ENCODE measurements around the gene CLEC4A. TPM values are rescaled to one million over a fixed set of nuclear protein-coding genes. Genes with fewer than 3 reads are reported as not detected.
"Not testable (repeated sequence)": the region's sequence is repeated elsewhere in the genome, so short reads cannot be mapped to it uniquely, and the experiment has no call there.

The CLEC4A gene
- total RNA-seq, 2 experiments from 2014 or later: 0.50 to 0.99 TPM

DNA sequence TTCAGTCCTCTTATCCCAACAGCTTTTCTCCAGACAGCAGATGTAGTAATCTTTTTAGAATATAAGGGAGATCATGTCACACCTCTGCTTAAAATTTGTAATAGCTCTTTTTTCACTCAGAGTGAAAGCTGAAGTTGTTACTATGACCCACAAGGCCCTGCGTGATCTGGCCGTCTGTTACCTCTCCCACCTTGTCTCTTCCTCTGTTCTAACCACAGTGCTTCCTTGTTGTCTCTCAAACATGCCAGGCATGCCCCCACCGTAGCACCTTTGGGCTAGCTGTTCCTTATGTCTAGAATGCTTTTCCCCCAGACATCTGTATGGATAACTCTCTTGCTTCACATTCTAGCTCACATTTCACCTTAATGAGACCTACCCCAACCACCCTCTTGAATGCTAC lies 34.8 kb upstream of the CLEC4A start:
- H3K79me2 ChIP-seq (ENCODE audit: insufficient read depth, low read depth, low read length): peaks cover 61% of the 10 kb centered on the region
- peaks cover 73% of the 10 kb centered on the region for H3K36me3 ChIP-seq (ENCODE audit: insufficient read depth, low read length)
- 0 out of 2 replicates have a peak overlapping the region, but pooled peaks have one; percentile 39 for H3K4me2 ChIP-seq (ENCODE audit: low read length)
- H3K9me3 ChIP-seq (ENCODE audit: low read length): no peaks in the 10 kb centered on the region
- ChIA-PET POLR2A (no interaction called here), CTCF (ENCODE audit: unreplicated experiment) (no interaction called here)
- H3K4me3 ChIP-seq (ENCODE audit: low read depth, low read length, poor library complexity, severe bottlenecking): no peak overlapping the region
- H3K4me1 ChIP-seq (ENCODE audit: insufficient read depth, low read length, poor library complexity, severe bottlenecking): peaks cover 18% of the 10 kb centered on the region
- TF ChIP-seq EZH2phosphoT487 (IDR thresholded peaks at IDR 0.05; ENCODE audit: borderline replicate concordance, low read depth, low read length): no peak
- TF ChIP-seq, protein P1, sequence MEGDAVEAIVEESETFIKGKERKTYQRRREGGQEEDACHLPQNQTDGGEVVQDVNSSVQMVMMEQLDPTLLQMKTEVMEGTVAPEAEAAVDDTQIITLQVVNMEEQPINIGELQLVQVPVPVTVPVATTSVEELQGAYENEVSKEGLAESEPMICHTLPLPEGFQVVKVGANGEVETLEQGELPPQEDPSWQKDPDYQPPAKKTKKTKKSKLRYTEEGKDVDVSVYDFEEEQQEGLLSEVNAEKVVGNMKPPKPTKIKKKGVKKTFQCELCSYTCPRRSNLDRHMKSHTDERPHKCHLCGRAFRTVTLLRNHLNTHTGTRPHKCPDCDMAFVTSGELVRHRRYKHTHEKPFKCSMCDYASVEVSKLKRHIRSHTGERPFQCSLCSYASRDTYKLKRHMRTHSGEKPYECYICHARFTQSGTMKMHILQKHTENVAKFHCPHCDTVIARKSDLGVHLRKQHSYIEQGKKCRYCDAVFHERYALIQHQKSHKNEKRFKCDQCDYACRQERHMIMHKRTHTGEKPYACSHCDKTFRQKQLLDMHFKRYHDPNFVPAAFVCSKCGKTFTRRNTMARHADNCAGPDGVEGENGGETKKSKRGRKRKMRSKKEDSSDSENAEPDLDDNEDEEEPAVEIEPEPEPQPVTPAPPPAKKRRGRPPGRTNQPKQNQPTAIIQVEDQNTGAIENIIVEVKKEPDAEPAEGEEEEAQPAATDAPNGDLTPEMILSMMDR (conservative IDR thresholded peaks at IDR 0.05; ENCODE audit: low read length): no peak
- no peak for DNase-seq (ENCODE audit: low spot score)
- H3K27ac ChIP-seq (ENCODE audit: low read depth, low read length, poor library complexity, severe bottlenecking): no peak overlapping the region
- H4K20me1 ChIP-seq (ENCODE audit: insufficient read depth, low read length): peaks cover 6% of the 10 kb centered on the region; the same call in 1 of the 2 replicates
- no TSS peak for BruUV-seq (replicated peaks)
- intact Hi-C loops (cut with micrococcal nuclease; ENCODE audit: unreplicated experiment): loop anchor here (10.0 kb wide), 1 partner anchor 156 kb away; no protein-coding TSS in a partner anchor
- H2AFZ ChIP-seq (ENCODE audit: low read length): no peak overlapping the region
- H3K9me2 ChIP-seq (ENCODE audit: insufficient read depth, low read length): no peaks in the 10 kb centered on the region

DNA sequence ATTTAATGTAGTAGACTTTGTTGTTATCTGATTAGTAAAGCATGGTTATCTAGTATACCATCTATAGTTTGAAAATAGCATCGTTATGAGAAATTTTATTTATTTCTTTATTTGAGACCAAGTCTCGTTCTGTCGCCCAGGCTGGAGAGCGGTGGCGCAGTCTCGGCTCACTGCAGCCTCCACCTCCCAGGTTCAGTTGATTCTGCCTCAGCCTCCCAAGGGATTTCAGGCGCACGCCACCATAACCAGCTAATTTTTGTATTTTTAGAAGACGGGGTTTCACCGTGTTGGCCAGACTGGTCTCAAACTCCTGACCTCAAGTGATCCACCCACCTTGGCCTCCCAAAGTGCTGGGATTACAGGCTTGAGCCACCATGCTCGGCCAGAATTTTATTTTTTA lies 34.1 kb upstream of the CLEC4A start:
- H3K4me2 ChIP-seq (ENCODE audit: low read length); POLR2A ChIA-PET; DNase-seq (ENCODE audit: low spot score); BruUV-seq (replicated peaks); H3K27ac ChIP-seq (ENCODE audit: low read depth, low read length, poor library complexity, severe bottlenecking); H3K4me3 ChIP-seq (ENCODE audit: low read depth, low read length, poor library complexity, severe bottlenecking); H4K20me1 ChIP-seq (ENCODE audit: insufficient read depth, low read length); H3K9me2 ChIP-seq (ENCODE audit: insufficient read depth, low read length); CTCF ChIA-PET (ENCODE audit: unreplicated experiment); H3K9me3 ChIP-seq (ENCODE audit: low read length); H2AFZ ChIP-seq (ENCODE audit: low read length): not testable (repeated sequence)
- peaks cover 79% of the 10 kb centered on the region for H3K36me3 ChIP-seq (ENCODE audit: insufficient read depth, low read length)
- intact Hi-C loops (cut with micrococcal nuclease; ENCODE audit: unreplicated experiment): loop anchor here (10.0 kb wide), 1 partner anchor 156 kb away; no protein-coding TSS in a partner anchor
- peaks cover 54% of the 10 kb centered on the region for H3K79me2 ChIP-seq (ENCODE audit: insufficient read depth, low read depth, low read length)
- H3K4me1 ChIP-seq (ENCODE audit: insufficient read depth, low read length, poor library complexity, severe bottlenecking): peaks cover 11% of the 10 kb centered on the region

DNA sequence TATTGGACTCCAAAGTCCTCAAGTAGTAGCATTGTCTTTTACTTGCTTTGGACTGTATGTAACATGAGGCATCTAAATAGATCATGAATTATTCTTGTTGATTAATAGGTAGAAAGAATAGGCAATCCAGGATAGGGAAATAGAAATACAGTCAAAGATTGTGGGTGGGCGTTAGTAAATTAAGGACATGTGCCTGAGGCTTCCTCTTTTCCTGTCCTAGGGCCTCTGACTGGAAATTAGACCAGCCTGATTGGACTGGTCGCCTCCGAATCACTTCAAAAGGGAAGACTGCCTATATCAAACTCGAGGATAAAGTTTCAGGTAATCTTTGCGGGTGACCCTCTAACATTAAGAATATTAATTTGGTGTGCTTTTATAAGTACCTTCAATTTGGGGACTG lies 33.7 kb upstream of the CLEC4A start:
- POLR2A ChIA-PET: no interaction called here
- Histone ChIP-seq H3K36me3 (ENCODE audit: insufficient read depth, low read length) (peaks cover 79% of the 10 kb centered on the region), H3K79me2 (ENCODE audit: insufficient read depth, low read depth, low read length) (peaks cover 50% of the 10 kb centered on the region), H3K4me3 (ENCODE audit: low read depth, low read length, poor library complexity, severe bottlenecking) (no peak overlapping the region), H3K27ac (ENCODE audit: low read depth, low read length, poor library complexity, severe bottlenecking) (no peak overlapping the region), H3K9me3 (ENCODE audit: low read length) (no peaks in the 10 kb centered on the region), H4K20me1 (ENCODE audit: insufficient read depth, low read length) (peaks cover 6% of the 10 kb centered on the region; the same call in 1 of the 2 replicates), H3K4me2 (ENCODE audit: low read length) (no peak overlapping the region), H3K9me2 (ENCODE audit: insufficient read depth, low read length) (no peaks in the 10 kb centered on the region), H2AFZ (ENCODE audit: low read length) (no peak overlapping the region), H3K4me1 (ENCODE audit: insufficient read depth, low read length, poor library complexity, severe bottlenecking) (peaks cover 7% of the 10 kb centered on the region)
- no peak for DNase-seq (ENCODE audit: low spot score)
- no TSS peak for BruUV-seq (replicated peaks)
- intact Hi-C loops (cut with micrococcal nuclease; ENCODE audit: unreplicated experiment): loop anchor here (10.0 kb wide), 1 partner anchor 155 kb away; no protein-coding TSS in a partner anchor
- TF ChIP-seq, protein P1 (conservative IDR thresholded peaks at IDR 0.05; ENCODE audit: low read length): no peak
- TF ChIP-seq EZH2phosphoT487 (IDR thresholded peaks at IDR 0.05; ENCODE audit: borderline replicate concordance, low read depth, low read length): no peak
- CTCF ChIA-PET (ENCODE audit: unreplicated experiment): no interaction called here
